Uterus (tissue), 4 donors: ENCODE measurements around the gene M1AP. TPM values are rescaled to one million over a fixed set of nuclear protein-coding genes. Genes with fewer than 3 reads are reported as not detected.
"Not testable (repeated sequence)": the region's sequence is repeated elsewhere in the genome, so short reads cannot be mapped to it uniquely, and the experiment has no call there.

Source experiments
- DNase-seq, 2 donors: peaks; one replicate each; pipeline ENCODE4 v3.0.0-alpha.2; 2019 to 2020
- H3K27ac ChIP-seq, 2 donors: fragments of 200-600 bp; sonication (generic); 1 replicate in 1 of 2; 2 replicates in 1 of 2; pipeline ENCODE4 v1.5.1; 2016 to 2018
- H3K27me3 ChIP-seq, 2 donors: fragments of 200-600 bp; sonication (generic); one replicate each; pipeline ENCODE4 v1.5.1; 2018 to 2019; ENCODE audit warnings: control low read depth in 1 of 2
- H3K36me3 ChIP-seq, 2 donors: fragments of 200-600 bp; sonication (generic); one replicate each; pipeline ENCODE4 v1.5.1; 2019; ENCODE audit warnings: control low read depth in 1 of 2
- H3K4me1 ChIP-seq, 2 donors: fragments of 200-600 bp; sonication (generic); one replicate each; pipeline ENCODE4 v1.5.1; 2018 to 2019; ENCODE audit warnings: control low read depth in 1 of 2
- H3K4me3 ChIP-seq, 2 donors: fragments of 200-600 bp; sonication (generic); 1 replicate in 1 of 2; 2 replicates in 1 of 2; pipeline ENCODE4 v1.5.1; 2018 to 2019; ENCODE audit warnings: mild to moderate bottlenecking in 1 of 2
- H3K9me3 ChIP-seq, 2 donors: fragments of 200-600 bp; sonication (generic); one replicate each; pipeline ENCODE4 v1.5.1; 2019; ENCODE audit warnings: control low read depth in 1 of 2
- CTCF ChIP-seq, 4 experiments: fragments of 200-600 bp in 2 of 4; fragments of 450-650 bp in 2 of 4; sonication (generic) in 2 of 4; IDR thresholded peaks; one replicate each; pipeline ENCODE4 v1.5.1; 2016 to 2019; ENCODE audit warnings: antibody characterized with exemption in 4 of 4, mild to moderate bottlenecking in 2 of 4, moderate library complexity in 1 of 4
- POLR2A ChIP-seq, 2 donors: fragments of 450-650 bp; IDR thresholded peaks; one replicate each; pipeline ENCODE4 v1.6.1; 2016; ENCODE audit warnings: antibody characterized with exemption in 2 of 2, mild to moderate bottlenecking in 1 of 2, moderate library complexity in 1 of 2
- intact Hi-C: fragments of 100-400 bp; cut with DNase I; formaldehyde crosslinking; loops from one replicate; pipeline ENCODE4 v1.15.1; 2023; ENCODE audit warnings: low total_unique reads
- total RNA-seq, 4 donors: library from RNA; depleted of rRNA in 3 of 4; stranded (reverse); fragments of >200 nt in 3 of 4; gene quantifications; one replicate each; pipeline versions ENCODE4 v1.1.0 to v1.2.4, GENCODE V29; 2014 to 2023
- donor health status: DM: yes; HTN: yes; CAD: no.

The M1AP gene
- total RNA-seq, 4 donors from 2014 or later, result 0.49 to 0.76 TPM; not detected in 2

DNA sequence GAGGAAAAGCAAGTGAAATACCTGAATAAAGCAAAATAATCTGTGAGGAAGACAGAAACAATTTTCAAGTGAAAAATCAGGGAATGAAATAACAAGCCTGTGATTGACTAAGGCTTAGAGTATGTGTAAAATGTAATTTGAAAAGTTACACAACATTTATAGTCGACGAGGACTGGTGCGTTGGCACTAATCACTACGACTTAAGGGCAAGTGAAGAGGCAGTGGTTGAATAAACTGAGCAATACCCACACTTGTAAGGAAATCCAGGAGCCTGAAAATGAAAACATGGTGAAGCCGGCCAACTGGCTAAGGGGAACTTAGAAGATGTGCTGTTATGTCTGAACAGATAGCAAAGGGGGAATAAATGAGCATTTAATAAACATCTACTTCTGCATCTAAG, 80.2 kb downstream of the M1AP start:
- intact Hi-C loops, result no loop called here
- H3K4me1 ChIP-seq, result no peaks in the 10 kb centered on the region
- H3K9me3 ChIP-seq, result no peaks in the 10 kb centered on the region
- H3K27me3 ChIP-seq, result no peaks in the 10 kb centered on the region
- H3K4me3 ChIP-seq, result no peak overlapping the region
- DNase-seq, result no peak
- H3K36me3 ChIP-seq, result no peaks in the 10 kb centered on the region
- no peak for TF ChIP-seq POLR2A (IDR thresholded peaks at IDR 0.05)
- no peak for TF ChIP-seq CTCF (IDR thresholded peaks at IDR 0.05)
- H3K27ac ChIP-seq, result no peak overlapping the region

DNA sequence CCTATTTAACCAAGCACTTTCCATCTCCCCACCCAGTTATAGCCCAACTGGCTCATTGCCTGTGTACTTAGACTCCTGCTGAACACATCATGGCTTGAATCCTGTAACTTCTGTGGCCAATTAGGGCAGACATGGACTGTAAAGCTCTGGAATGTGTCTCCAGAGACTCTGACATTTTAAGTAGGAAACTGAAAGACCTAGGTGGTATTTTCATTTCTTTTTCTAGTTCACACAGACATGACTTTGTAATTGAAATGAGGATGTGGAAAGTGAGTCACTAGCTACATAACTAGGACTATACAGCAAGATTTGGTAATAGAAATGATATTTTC, 81.4 kb downstream of the M1AP start:
- H3K9me3 ChIP-seq, result no peaks in the 10 kb centered on the region
- DNase-seq, result no peak
- H3K4me1 ChIP-seq, result no peaks in the 10 kb centered on the region
- H3K4me3 ChIP-seq, result no peak overlapping the region
- TF ChIP-seq POLR2A (IDR thresholded peaks at IDR 0.05), result no peak
- no peak for TF ChIP-seq CTCF (IDR thresholded peaks at IDR 0.05)
- intact Hi-C loops, result no loop called here
- no peaks in the 10 kb centered on the region for H3K36me3 ChIP-seq
- no peak overlapping the region for H3K27ac ChIP-seq
- no peaks in the 10 kb centered on the region for H3K27me3 ChIP-seq

- Histone ChIP-seq H3K27ac (no peak overlapping the region), H3K27me3 (no peaks in the 10 kb centered on the region), H3K9me3 (no peaks in the 10 kb centered on the region), H3K36me3 (no peaks in the 10 kb centered on the region), H3K4me1 (no peaks in the 10 kb centered on the region), H3K4me3 (no peak overlapping the region)
- no peak for DNase-seq
- intact Hi-C loops, result no loop called here
- no peak for TF ChIP-seq CTCF (IDR thresholded peaks at IDR 0.05)
- no peak for TF ChIP-seq POLR2A (IDR thresholded peaks at IDR 0.05)
Measured at GRCh38 chr2:74566076-74566753, 81.9 kb downstream of the M1AP start.

- no peak for DNase-seq
- TF ChIP-seq POLR2A (IDR thresholded peaks at IDR 0.05) (no peak), CTCF (IDR thresholded peaks at IDR 0.05) (no peak)
- Histone ChIP-seq H3K36me3 (no peaks in the 10 kb centered on the region), H3K4me1 (no peaks in the 10 kb centered on the region), H3K27ac (no peak overlapping the region), H3K27me3 (no peaks in the 10 kb centered on the region), H3K4me3 (no peak overlapping the region), H3K9me3 (no peaks in the 10 kb centered on the region)
- intact Hi-C loops, result no loop called here
Measured at GRCh38 chr2:74564222-74564621, 83.9 kb downstream of the M1AP start.

GRCh38 chr2:74562126-74562775, 85.9 kb downstream of the M1AP start:
- H3K27me3 ChIP-seq, result no peaks in the 10 kb centered on the region
- no peak for TF ChIP-seq POLR2A (IDR thresholded peaks at IDR 0.05)
- no peak for TF ChIP-seq CTCF (IDR thresholded peaks at IDR 0.05)
- H3K27ac ChIP-seq, result no peak overlapping the region
- DNase-seq, result no peak
- H3K9me3 ChIP-seq, result no peaks in the 10 kb centered on the region
- no peaks in the 10 kb centered on the region for H3K4me1 ChIP-seq
- no peaks in the 10 kb centered on the region for H3K36me3 ChIP-seq
- intact Hi-C loops, result no loop called here
- no peak overlapping the region for H3K4me3 ChIP-seq

DNA sequence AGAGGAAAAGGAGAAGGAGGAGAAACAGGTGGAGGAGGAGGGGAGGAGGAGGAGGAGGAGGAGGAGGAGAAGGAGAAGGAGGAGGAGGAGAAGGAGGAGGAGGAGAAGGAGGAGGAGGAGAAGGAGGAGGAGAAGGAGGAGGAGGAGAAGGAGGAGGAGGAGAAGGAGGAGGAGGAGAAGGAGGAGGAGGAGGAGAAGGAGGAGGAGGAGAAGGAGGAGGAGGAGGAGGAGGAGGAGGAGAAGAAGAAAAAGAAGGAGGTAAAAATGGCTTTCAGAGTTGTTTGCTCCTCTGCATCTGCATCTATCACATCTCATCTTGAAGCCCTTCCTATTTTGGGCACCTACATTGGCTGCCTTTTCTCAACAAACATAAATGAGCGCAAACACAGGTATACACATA, 87.1 kb downstream of the M1AP start:
- H3K9me3 ChIP-seq, H3K27me3 ChIP-seq, H3K36me3 ChIP-seq, H3K4me1 ChIP-seq, H3K27ac ChIP-seq, intact Hi-C loops, DNase-seq, H3K4me3 ChIP-seq: not testable (repeated sequence)
